HepG2 (cell line): ENCODE measurements around the gene WNT3A. TPM values are rescaled to one million over a fixed set of nuclear protein-coding genes. Genes with fewer than 3 reads are reported as not detected.

ENCODE experiments used
- BORCS8-MEF2B ChIP-seq: sonication (generic); formaldehyde crosslinking; IDR thresholded peaks from 2 replicates; pipeline ENCODE4 v1.8.0; 2022; ENCODE audit warnings: mild to moderate bottlenecking, missing genetic modification reagents
- DPF2 ChIP-seq: sonication (generic); formaldehyde crosslinking; IDR thresholded peaks from 2 replicates; pipeline ENCODE4 v1.4.0; 2020; ENCODE audit warnings: mild to moderate bottlenecking, low read depth, missing genetic modification reagents, borderline replicate concordance
- ZNF598 ChIP-seq: sonication (generic); formaldehyde crosslinking; IDR thresholded peaks from 2 replicates; pipeline ENCODE4 v1.5.1; 2020; ENCODE audit warnings: mild to moderate bottlenecking, missing genetic modification reagents, borderline replicate concordance
- ZNF629 ChIP-seq: sonication (generic); formaldehyde crosslinking; conservative IDR thresholded peaks from 2 replicates; pipeline ENCODE4 v1.5.0; 2020; ENCODE audit warnings: missing genetic modification reagents
- ZNF83 ChIP-seq: sonication (generic); formaldehyde crosslinking; IDR thresholded peaks from 2 replicates; pipeline ENCODE4 v1.4.0; 2020; ENCODE audit warnings: missing genetic modification reagents, mild to moderate bottlenecking, borderline replicate concordance
- polyA plus RNA-seq, 8 experiments: library from polyadenylated mRNA; depleted of rRNA in 3 of 8; stranded (reverse) in 7 of 8; unstranded in 1 of 8; fragments of >200 nt; fragmentation: Illumina TruSeq in 4 of 8; extraction: Trizol in 4 of 8; gene quantifications; 2 replicates each; pipeline versions ENCODE4 v1.2.1 to v1.2.3, GENCODE V29; 2011 to 2016; ENCODE audit warnings: low read depth in 4 of 8, missing spikeins in 1 of 8, mixed read lengths in 1 of 8; ENCODE audit not compliant: insufficient read depth in 1 of 8
- total RNA-seq, 5 experiments: library from RNA; depleted of rRNA; stranded (reverse); fragments of >200 nt; fragmentation: Illumina TruSeq; extraction: Trizol; gene quantifications; 2 replicates each; pipeline ENCODE4 v1.2.3, GENCODE V29; 2016; ENCODE audit warnings: low read depth in 1 of 5
- TF ChIP-seq, protein P1 (sequence below): sonication (generic); formaldehyde crosslinking; IDR thresholded peaks from 2 replicates; pipeline ENCODE4 v1.5.1; 2020; ENCODE audit warnings: missing genetic modification reagents, mild to moderate bottlenecking, borderline replicate concordance
- TF ChIP-seq, protein P2 (sequence below): sonication (generic); formaldehyde crosslinking; IDR thresholded peaks from 2 replicates; pipeline ENCODE4 v1.9.0; 2022; ENCODE audit warnings: low read depth, missing genetic modification reagents
- TF ChIP-seq, protein P3 (sequence below), 2 experiments: fragments of 450-650 bp in 1 of 2; sonication (generic) in 1 of 2; formaldehyde crosslinking; IDR thresholded peaks; 2 replicates each; pipeline versions ENCODE4 v1.5.0 to v1.8.0; 2020 to 2022; ENCODE audit warnings: mild to moderate bottlenecking in 1 of 2, missing genetic modification reagents in 1 of 2
- TF ChIP-seq, protein P4 (sequence below): sonication (generic); formaldehyde crosslinking; IDR thresholded peaks from 2 replicates; pipeline ENCODE4 v1.4.0; 2020; ENCODE audit warnings: low read depth, mild to moderate bottlenecking, missing genetic modification reagents

The WNT3A gene
- total and polyA plus RNA-seq, 2 of the 13 experiments (the other 11 are each of a cell fraction or from before 2014, with no cell fraction given) = not detected

DNA sequence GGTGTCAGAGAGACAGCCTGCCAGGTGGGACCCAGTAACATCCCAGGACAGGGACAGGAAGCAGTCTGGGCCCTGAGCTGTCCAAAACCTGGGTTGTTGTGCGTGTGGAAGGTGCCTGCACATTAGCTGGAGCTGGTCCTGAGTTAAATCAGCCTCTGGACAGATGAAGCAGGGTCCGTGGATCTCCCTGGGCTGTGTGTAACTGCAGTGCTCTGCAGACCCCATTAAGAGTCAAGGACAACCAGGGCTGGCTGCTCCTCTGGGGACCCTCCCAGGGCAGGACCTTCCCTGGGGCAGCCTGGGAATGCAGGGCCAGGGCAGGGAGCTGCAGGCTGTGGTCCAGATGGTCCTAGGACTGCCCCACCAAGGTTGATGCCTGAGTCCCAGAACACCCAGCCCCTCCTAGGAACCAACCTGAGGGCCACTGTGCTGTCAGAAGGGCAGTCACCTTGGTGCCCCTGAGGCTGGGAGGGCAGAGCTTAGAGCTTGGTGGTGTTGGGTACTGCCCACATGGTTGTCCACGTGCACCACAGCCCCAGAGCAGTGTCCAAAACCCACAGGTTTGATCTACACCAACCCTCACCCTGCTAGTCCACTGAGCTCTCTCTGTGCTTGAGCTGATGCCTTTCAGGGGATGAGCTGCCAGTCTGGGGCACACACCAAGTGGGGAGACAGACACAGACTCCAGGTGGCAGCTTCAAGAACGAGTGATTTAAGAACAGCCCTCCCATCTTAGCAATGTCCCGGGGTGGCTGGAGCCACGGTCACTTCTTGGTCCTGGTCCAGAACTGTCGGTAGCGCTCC, 99.4 kb downstream of the WNT3A start (continued):
- TF ChIP-seq, protein P1, sequence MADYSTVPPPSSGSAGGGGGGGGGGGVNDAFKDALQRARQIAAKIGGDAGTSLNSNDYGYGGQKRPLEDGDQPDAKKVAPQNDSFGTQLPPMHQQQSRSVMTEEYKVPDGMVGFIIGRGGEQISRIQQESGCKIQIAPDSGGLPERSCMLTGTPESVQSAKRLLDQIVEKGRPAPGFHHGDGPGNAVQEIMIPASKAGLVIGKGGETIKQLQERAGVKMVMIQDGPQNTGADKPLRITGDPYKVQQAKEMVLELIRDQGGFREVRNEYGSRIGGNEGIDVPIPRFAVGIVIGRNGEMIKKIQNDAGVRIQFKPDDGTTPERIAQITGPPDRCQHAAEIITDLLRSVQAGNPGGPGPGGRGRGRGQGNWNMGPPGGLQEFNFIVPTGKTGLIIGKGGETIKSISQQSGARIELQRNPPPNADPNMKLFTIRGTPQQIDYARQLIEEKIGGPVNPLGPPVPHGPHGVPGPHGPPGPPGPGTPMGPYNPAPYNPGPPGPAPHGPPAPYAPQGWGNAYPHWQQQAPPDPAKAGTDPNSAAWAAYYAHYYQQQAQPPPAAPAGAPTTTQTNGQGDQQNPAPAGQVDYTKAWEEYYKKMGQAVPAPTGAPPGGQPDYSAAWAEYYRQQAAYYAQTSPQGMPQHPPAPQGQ (CRISPR knock-in tag) = no peak
- TF ChIP-seq, protein P2, sequence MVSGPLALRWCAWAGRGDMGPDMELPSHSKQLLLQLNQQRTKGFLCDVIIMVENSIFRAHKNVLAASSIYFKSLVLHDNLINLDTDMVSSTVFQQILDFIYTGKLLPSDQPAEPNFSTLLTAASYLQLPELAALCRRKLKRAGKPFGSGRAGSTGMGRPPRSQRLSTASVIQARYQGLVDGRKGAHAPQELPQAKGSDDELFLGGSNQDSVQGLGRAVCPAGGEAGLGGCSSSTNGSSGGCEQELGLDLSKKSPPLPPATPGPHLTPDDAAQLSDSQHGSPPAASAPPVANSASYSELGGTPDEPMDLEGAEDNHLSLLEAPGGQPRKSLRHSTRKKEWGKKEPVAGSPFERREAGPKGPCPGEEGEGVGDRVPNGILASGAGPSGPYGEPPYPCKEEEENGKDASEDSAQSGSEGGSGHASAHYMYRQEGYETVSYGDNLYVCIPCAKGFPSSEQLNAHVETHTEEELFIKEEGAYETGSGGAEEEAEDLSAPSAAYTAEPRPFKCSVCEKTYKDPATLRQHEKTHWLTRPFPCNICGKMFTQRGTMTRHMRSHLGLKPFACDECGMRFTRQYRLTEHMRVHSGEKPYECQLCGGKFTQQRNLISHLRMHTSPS = no peak
- TF ChIP-seq BORCS8-MEF2B (no peak), ZNF83 (CRISPR knock-in tag) (no peak), ZNF629 (CRISPR knock-in tag) (no peak), DPF2 (CRISPR knock-in tag) (no peak), ZNF598 (CRISPR knock-in tag) (no peak)
- TF ChIP-seq, protein P3, sequence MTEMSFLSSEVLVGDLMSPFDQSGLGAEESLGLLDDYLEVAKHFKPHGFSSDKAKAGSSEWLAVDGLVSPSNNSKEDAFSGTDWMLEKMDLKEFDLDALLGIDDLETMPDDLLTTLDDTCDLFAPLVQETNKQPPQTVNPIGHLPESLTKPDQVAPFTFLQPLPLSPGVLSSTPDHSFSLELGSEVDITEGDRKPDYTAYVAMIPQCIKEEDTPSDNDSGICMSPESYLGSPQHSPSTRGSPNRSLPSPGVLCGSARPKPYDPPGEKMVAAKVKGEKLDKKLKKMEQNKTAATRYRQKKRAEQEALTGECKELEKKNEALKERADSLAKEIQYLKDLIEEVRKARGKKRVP (CRISPR knock-in tag; IDR thresholded peaks at IDR 0.05) = no peak
- TF ChIP-seq, protein P4, sequence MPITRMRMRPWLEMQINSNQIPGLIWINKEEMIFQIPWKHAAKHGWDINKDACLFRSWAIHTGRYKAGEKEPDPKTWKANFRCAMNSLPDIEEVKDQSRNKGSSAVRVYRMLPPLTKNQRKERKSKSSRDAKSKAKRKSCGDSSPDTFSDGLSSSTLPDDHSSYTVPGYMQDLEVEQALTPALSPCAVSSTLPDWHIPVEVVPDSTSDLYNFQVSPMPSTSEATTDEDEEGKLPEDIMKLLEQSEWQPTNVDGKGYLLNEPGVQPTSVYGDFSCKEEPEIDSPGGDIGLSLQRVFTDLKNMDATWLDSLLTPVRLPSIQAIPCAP (CRISPR knock-in tag) = no peak
